Neuron (in vitro differentiated cells): Measurements from ENCODE around the gene CCL5.

Experiments
- H2AFZ ChIP-seq: one replicate; pipeline ENCODE4 v1.6.1; 2013; ENCODE audit warnings: low read depth, mild to moderate bottlenecking, inconsistent platforms, low read length, moderate library complexity
- H3K27me3 ChIP-seq: one replicate; pipeline ENCODE4 v1.6.1; 2013; ENCODE audit warnings: low read length; ENCODE audit not compliant: insufficient read depth
- H3K36me3 ChIP-seq: one replicate; pipeline ENCODE4 v1.6.1; 2013; ENCODE audit warnings: low read length; ENCODE audit not compliant: insufficient read depth
- H3K4me1 ChIP-seq: one replicate; pipeline ENCODE4 v1.6.1; 2013; ENCODE audit warnings: low read length; ENCODE audit not compliant: insufficient read depth
- H3K4me3 ChIP-seq: 2 replicates; pipeline ENCODE4 v1.5.1; 2013; ENCODE audit warnings: mild to moderate bottlenecking, low read length, moderate library complexity
- H3K9me3 ChIP-seq: one replicate; pipeline ENCODE4 v1.6.1; 2013; ENCODE audit warnings: low read length

The CCL5 gene

DNA sequence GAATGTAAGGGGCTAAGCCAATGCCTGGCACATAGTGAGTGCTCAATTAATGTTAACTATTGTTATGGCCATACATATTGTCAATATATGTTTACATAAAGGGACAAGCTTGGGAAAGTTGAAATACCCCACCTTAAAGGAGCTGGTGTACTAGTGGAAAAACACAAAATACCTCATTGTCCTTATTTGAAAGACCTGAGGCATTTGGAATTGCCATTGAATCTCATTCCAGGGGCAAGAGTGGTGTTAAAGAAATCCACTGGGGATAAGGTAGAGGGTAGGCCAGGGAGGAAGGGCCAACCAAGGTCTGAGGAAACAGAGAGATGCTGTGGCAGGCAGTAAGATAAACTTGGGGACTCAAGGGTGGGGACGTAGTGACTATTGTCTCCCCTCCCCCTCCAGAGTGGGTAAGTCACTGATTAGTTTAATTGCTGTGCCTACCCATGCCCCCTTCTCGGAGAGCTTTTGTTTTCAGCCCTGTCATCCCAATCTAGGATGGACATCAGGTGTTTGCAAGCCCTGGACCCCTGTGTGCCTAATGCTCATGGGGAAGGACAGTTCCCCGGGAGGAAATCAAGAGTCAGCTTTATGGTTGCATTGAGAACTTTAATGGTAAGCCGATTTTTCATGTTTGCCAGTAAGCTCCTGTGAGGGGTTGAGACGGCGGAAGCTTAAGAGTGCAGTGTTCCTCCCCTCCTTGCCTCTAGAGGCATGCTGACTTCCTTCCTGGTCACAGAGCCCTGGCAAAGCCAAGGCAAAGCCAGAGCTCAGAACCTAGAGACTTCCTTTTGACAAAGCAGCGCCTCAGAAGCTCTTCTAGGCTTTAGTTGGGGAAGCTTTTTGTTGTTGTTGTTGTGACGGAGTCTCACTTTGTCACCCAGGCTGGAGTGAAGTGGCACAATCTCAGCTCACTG lies 9.0 kb downstream of the CCL5 start:
- no peak overlapping the region for H2AFZ ChIP-seq

DNA sequence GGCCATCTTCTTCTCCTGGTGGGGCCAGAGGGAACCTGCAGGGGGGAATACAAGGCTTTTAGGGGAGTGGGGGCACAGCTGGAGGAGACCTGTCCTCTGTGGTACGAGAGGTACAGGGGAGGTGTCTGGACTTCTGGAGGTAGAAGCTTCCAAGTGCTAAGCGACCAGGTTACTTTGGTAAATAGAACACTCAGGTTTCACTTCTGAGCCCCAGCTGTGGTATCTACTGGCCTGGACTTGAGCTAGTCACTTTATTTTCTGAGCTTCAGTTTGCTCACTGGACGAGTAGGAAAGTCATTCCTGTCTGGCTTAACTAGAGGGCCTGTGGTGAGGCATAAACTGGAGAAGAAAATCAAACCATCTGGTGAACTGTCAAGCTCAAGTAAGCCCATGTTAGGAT lies 11.4 kb downstream of the CCL5 start, which contains the start of gene HEATR9:
Gene HEATR9, minus strand, starts transcription at position 155 of the 400 bp plus-strand sequence. Its CDS starts 149 bp downstream, at position 6.
- no peak within 1 kb of the TSS for H3K4me3 ChIP-seq
- H3K4me1 ChIP-seq = no peaks in the 10 kb centered on the region
- H3K36me3 ChIP-seq = no peaks in the 10 kb centered on the region
- no peak within 1 kb of the TSS for H2AFZ ChIP-seq
- H3K27me3 ChIP-seq = no peaks in the 10 kb centered on the region
- no peaks in the 10 kb centered on the region for H3K9me3 ChIP-seq

More for the DNA sequence above, 9.0 kb downstream of the CCL5 start:
- Histone ChIP-seq H3K27me3 (no peaks in the 10 kb centered on the region), H3K36me3 (no peaks in the 10 kb centered on the region), H3K4me1 (no peaks in the 10 kb centered on the region), H3K9me3 (no peaks in the 10 kb centered on the region), H3K4me3 (no peak overlapping the region)

GRCh38 chr17:35867574-35867973 lies 12.6 kb downstream of the CCL5 start:
- Histone ChIP-seq H3K4me3 (no peak overlapping the region), H3K36me3 (no peaks in the 10 kb centered on the region), H3K9me3 (no peaks in the 10 kb centered on the region), H3K27me3 (no peaks in the 10 kb centered on the region), H2AFZ (no peak overlapping the region), H3K4me1 (no peaks in the 10 kb centered on the region)

DNA sequence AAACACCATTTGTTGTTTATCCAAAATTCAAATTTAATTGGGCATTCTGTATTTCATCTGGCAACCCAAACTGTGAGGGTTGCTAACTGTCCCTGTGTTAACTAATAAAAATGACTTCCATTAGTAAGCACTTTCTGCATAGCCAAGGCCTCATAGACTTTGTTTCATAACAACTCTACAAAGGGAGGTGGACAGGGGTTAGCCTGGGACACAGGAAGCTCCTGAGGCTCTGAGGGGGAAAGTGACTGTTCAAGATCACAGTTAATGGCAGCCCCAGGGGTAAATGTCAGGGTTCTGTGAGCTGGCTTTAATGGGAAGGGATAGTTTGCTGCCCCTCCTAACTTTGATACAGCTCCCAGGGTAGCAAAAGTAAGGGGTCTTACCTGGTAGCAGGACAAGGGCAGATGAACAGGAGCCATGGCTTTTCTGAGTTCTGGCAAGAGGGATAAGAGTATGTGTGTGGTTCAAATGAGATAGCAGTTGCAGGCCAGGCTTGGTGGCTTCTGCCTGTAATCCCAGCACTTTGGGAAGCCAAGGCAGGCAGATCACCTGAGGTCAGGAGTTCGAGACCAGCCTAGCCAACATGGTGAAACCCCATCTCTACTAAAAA lies 13.7 kb downstream of the CCL5 start:
- H3K4me1 ChIP-seq = no peaks in the 10 kb centered on the region
- H3K27me3 ChIP-seq = no peaks in the 10 kb centered on the region
- no peaks in the 10 kb centered on the region for H3K9me3 ChIP-seq
- no peaks in the 10 kb centered on the region for H3K36me3 ChIP-seq
- H3K4me3 ChIP-seq = no peak overlapping the region
- no peak overlapping the region for H2AFZ ChIP-seq

GRCh38 chr17:35865412-35866340 lies 14.5 kb downstream of the CCL5 start:
- Histone ChIP-seq H3K4me3 (no peak overlapping the region), H3K27me3 (no peaks in the 10 kb centered on the region), H3K4me1 (no peaks in the 10 kb centered on the region), H3K36me3 (no peaks in the 10 kb centered on the region), H2AFZ (no peak overlapping the region), H3K9me3 (no peaks in the 10 kb centered on the region)

DNA sequence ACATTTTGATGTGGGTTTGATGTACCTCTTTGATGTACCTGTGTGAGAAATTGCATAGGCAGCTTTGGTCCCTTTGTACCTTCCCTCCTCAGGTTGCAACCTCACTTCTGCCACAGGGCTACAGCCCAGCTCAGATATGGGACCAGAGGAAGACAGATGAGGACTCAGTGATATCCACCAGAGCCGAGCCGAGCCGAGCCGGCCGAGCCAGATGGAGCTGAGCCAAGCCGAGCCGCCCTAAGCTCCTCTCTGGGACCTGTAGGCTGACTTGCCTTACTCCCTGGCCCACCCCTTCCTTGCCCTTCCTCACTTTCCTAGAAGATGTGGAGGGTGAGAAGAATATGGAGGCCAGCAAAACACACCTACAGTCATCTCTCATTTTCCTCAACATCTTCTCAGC lies 15.3 kb downstream of the CCL5 start:
- H2AFZ ChIP-seq = no peak overlapping the region
- H3K27me3 ChIP-seq = no peaks in the 10 kb centered on the region
- H3K36me3 ChIP-seq = no peaks in the 10 kb centered on the region
- no peaks in the 10 kb centered on the region for H3K4me1 ChIP-seq
- no peaks in the 10 kb centered on the region for H3K9me3 ChIP-seq
- no peak overlapping the region for H3K4me3 ChIP-seq

DNA sequence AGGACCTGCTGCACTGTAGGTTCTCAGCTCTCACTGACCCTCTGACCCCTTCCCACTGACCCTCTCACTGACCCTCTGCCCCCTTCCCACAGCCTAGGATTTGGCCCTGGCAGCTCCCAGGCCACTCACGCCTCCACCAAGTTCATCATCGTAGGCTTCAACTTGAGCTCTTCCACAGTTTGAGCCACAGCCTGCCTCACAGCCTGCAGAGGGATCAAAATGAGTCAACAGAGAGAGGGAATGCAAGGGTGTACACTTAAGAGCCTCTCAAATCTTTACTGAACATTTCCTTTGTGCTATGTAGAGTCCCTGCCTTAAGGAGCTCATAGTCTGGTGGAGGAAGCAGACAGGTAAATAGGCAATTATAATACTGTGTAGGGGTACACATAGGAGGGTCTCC lies 23.6 kb downstream of the CCL5 start:
- H3K9me3 ChIP-seq = no peaks in the 10 kb centered on the region
- peaks cover 19% of the 10 kb centered on the region for H3K36me3 ChIP-seq
- H2AFZ ChIP-seq = no peak overlapping the region
- no peaks in the 10 kb centered on the region for H3K4me1 ChIP-seq
- H3K27me3 ChIP-seq = no peaks in the 10 kb centered on the region
- no peak overlapping the region for H3K4me3 ChIP-seq

DNA sequence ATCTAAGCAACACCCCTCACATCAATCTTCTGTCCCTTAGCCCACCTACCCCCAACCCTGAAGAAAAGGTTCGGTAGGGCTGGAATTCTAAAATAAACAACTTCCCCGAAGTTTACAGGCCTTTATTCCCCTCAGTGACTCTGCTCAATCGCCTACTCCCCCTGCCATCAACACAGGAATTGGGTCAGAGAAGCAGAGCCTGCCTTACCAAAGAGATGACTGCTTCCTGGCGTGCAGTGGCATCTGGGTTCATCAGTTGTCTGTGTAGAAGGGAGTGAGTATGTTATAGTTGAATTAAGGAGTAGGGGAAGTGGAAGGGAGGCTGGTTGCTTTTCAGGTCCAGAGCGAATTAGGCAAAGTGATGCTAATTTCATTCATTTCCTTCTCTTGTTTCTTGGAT lies 24.2 kb downstream of the CCL5 start:
- Histone ChIP-seq H3K4me1 (no peaks in the 10 kb centered on the region), H3K27me3 (no peaks in the 10 kb centered on the region), H2AFZ (no peak overlapping the region), H3K36me3 (peaks cover 25% of the 10 kb centered on the region), H3K9me3 (no peaks in the 10 kb centered on the region), H3K4me3 (no peak overlapping the region)

DNA sequence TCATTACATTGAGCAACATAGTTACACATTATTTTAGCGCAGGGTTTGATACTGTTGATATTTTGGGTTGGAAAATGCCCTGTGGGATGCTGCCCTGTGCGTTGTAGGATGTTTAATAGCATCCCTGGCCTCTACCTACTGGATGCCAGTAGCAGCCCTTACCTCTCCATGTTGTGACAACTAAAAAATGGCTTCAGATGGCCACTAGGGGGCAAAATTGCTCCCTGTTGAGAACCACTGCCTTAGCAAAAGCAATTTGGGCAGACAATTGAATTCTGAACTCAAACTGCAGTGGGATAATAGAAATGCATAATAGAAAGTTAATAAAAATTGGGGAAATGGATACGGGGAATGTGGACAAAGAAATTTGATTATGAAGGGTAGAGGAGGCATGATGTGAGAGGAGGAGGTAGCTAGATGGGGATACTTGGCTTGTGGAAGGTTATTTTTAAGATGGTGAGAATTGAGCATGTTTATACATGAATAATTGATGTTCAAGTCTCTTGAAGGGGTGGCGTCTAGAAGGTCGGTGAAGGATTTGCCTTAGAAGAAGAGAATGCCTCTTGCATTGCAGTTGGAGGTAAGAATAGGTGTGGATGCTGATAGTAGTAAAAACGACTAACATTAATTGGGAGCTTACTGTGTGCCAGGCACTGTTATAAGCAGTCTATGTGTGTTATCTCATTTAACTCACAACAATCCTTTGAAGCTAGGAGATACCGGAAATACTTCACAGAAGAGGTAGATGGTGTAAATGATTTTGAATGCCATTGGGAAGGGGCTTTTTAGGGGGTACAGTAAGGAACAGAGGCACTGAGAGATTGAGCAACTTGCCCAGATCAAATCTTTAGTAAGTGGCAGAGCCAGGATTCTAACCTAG lies 30.5 kb downstream of the CCL5 start:
- H3K4me3 ChIP-seq = no peak overlapping the region
- no peaks in the 10 kb centered on the region for H3K4me1 ChIP-seq
- H3K9me3 ChIP-seq = no peaks in the 10 kb centered on the region
- no peak overlapping the region for H2AFZ ChIP-seq
- H3K36me3 ChIP-seq = peaks cover 68% of the 10 kb centered on the region
- H3K27me3 ChIP-seq = no peaks in the 10 kb centered on the region

GRCh38 chr17:35847633-35848373 lies 32.4 kb downstream of the CCL5 start:
- Histone ChIP-seq H3K4me3 (no peak overlapping the region), H3K27me3 (no peaks in the 10 kb centered on the region), H3K4me1 (no peaks in the 10 kb centered on the region), H3K36me3 (peaks cover 78% of the 10 kb centered on the region), H2AFZ (no peak overlapping the region), H3K9me3 (no peaks in the 10 kb centered on the region)

DNA sequence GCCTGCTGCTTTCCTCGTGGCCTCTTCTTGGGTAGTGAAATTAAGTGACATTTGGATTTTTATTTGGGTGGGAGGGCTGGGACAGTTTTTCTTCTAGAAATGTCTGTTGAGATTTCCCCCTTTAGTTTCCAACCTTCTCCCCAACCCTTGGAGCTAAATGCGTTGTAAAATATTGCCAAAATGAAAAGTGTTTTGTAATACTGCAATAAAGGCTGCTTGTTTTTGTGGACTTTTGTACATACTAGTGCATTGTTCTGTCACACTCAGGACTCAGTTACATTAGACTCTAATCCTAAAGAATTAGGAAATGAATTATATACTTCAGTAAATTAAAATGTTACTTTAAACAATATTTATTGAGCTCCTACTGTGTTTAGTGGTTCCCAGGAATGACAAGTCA lies 33.2 kb downstream of the CCL5 start:
- Histone ChIP-seq H3K4me3 (no peak overlapping the region), H3K36me3 (peaks cover 84% of the 10 kb centered on the region), H3K27me3 (no peaks in the 10 kb centered on the region), H2AFZ (no peak overlapping the region), H3K4me1 (no peaks in the 10 kb centered on the region), H3K9me3 (no peaks in the 10 kb centered on the region)
